Mammary epithelial cell (primary cell): ENCODE data around the gene GRB10.

ENCODE experiments used
- EZH2 ChIP-seq: IDR thresholded peaks from 2 replicates; pipeline ENCODE4 v1.6.1; 2012; ENCODE audit warnings: low read length, inconsistent platforms, borderline replicate concordance
- TF ChIP-seq, protein P1 (sequence below), 2 donors: IDR thresholded peaks in 1 of 2; conservative IDR thresholded peaks in 1 of 2; 2 replicates each; pipeline ENCODE4 v1.5.1; 2011 to 2012; ENCODE audit warnings: inconsistent platforms in 2 of 2, low read length in 2 of 2, mild to moderate bottlenecking in 2 of 2, control low read depth in 1 of 2, low read depth in 1 of 2; ENCODE audit not compliant: insufficient read depth in 1 of 2; ENCODE audit errors: extremely low read depth in 1 of 2

DNA sequence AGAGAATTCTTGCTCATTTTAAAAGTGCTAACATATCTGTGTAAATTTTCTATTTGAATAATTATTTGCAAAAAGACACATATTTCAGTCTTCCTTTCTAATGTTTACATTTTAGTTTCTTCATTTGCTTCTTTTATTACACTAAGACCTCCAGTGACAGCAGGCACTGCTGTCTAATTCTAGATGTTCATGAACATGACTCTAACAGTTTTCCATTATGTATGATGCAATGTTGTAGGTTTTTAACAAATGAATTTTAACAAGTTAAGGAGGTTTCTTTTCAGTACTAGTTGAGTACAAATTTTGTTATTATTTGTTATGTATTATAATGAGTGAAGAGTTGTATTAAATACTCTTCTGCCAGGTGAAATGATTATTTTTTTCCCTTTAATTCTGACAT is 83.6 kb downstream of the GRB10 start:
- TF ChIP-seq, protein P1, sequence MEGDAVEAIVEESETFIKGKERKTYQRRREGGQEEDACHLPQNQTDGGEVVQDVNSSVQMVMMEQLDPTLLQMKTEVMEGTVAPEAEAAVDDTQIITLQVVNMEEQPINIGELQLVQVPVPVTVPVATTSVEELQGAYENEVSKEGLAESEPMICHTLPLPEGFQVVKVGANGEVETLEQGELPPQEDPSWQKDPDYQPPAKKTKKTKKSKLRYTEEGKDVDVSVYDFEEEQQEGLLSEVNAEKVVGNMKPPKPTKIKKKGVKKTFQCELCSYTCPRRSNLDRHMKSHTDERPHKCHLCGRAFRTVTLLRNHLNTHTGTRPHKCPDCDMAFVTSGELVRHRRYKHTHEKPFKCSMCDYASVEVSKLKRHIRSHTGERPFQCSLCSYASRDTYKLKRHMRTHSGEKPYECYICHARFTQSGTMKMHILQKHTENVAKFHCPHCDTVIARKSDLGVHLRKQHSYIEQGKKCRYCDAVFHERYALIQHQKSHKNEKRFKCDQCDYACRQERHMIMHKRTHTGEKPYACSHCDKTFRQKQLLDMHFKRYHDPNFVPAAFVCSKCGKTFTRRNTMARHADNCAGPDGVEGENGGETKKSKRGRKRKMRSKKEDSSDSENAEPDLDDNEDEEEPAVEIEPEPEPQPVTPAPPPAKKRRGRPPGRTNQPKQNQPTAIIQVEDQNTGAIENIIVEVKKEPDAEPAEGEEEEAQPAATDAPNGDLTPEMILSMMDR (conservative IDR thresholded peaks at IDR 0.05 in 1 of 2, IDR thresholded peaks at IDR 0.05 in 1 of 2; ENCODE audit: extremely low read depth in 1 of 2, insufficient read depth in 1 of 2, low read depth in 1 of 2, low read length in 2 of 2): no peak
- no peak for TF ChIP-seq EZH2
